HEK293 (cell line): Measurements from ENCODE around the gene TMEM98.

Experiments
- CTCF ChIA-PET: fragments of 350-600 bp; formaldehyde crosslinking; extraction: SDS; loops from one replicate; lab custom pipeline; 2021; ENCODE audit warnings: antibody characterized with exemption; lab: Yijun Ruan, JAX
- POLR2A ChIA-PET: fragments of 300-600 bp; formaldehyde crosslinking; extraction: SDS; loops from one replicate; lab custom pipeline; 2020; ENCODE audit warnings: antibody characterized with exemption, inconsistent platforms; lab: Yijun Ruan, JAX
- H3K27ac ChIP-seq: fragments of 200-500 bp; sonication (Bioruptor generic); 2 replicates; pipeline ENCODE4 v1.5.1; 2014; ENCODE audit warnings: low read depth, low read length, control low read depth, inconsistent platforms; ENCODE audit errors: extremely low read depth
- H3K36me3 ChIP-seq, 2 experiments: fragments of 200-500 bp in 1 of 2; sonication (Bioruptor generic) in 1 of 2; 1 replicate in 1 of 2; 2 replicates in 1 of 2; pipeline ENCODE4 v1.5.1; 2014 to 2017; ENCODE audit warnings: inconsistent platforms in 2 of 2, low read length in 2 of 2; ENCODE audit not compliant: control insufficient read depth in 2 of 2, insufficient read depth in 1 of 2
- H3K4me1 ChIP-seq: fragments of 200-500 bp; sonication (Bioruptor generic); 2 replicates; pipeline ENCODE4 v1.5.1; 2014; ENCODE audit warnings: mild to moderate bottlenecking, low read length, inconsistent platforms; ENCODE audit not compliant: control insufficient read depth, insufficient read depth
- H3K4me3 ChIP-seq: 2 replicates; pipeline ENCODE4 v1.5.1; 2011; ENCODE audit warnings: low read depth, mild to moderate bottlenecking, control low read depth, low read length, moderate library complexity
- H3K9me3 ChIP-seq: fragments of 200-500 bp; sonication (Bioruptor generic); 2 replicates; pipeline ENCODE4 v1.5.1; 2014; ENCODE audit warnings: low read depth, low read length, inconsistent platforms; ENCODE audit not compliant: control insufficient read depth, insufficient read depth
- YY1 ChIP-seq: fragments of 450-650 bp; formaldehyde crosslinking; IDR thresholded peaks from 2 replicates; pipeline ENCODE4 v1.5.1; 2018; ENCODE audit warnings: missing biosample characterization, missing genetic modification characterization
- ZBTB17 ChIP-seq: fragments of 450-650 bp; formaldehyde crosslinking; IDR thresholded peaks from 2 replicates; pipeline ENCODE4 v1.5.1; 2016; ENCODE audit warnings: missing biosample characterization, missing genetic modification characterization
- ZBTB21 ChIP-seq: fragments of 450-650 bp; formaldehyde crosslinking; IDR thresholded peaks from 2 replicates; pipeline ENCODE4 v1.5.1; 2017; ENCODE audit warnings: missing biosample characterization, missing genetic modification characterization
- ZBTB8A ChIP-seq: fragments of 450-650 bp; formaldehyde crosslinking; IDR thresholded peaks from 2 replicates; pipeline ENCODE4 v1.5.1; 2016; ENCODE audit warnings: missing biosample characterization, missing genetic modification characterization
- ZNF146 ChIP-seq: fragments of 450-650 bp; formaldehyde crosslinking; IDR thresholded peaks from 2 replicates; pipeline ENCODE4 v1.5.1; 2016; ENCODE audit warnings: missing biosample characterization, missing genetic modification characterization
- ZNF157 ChIP-seq: fragments of 450-650 bp; formaldehyde crosslinking; IDR thresholded peaks from 2 replicates; pipeline ENCODE4 v1.5.1; 2016; ENCODE audit warnings: missing biosample characterization, missing genetic modification characterization
- ZNF2 ChIP-seq: fragments of 450-650 bp; formaldehyde crosslinking; IDR thresholded peaks from 2 replicates; pipeline ENCODE4 v1.5.1; 2016; ENCODE audit warnings: missing biosample characterization, missing genetic modification characterization
- ZNF214 ChIP-seq: fragments of 450-650 bp; formaldehyde crosslinking; IDR thresholded peaks from 2 replicates; pipeline ENCODE4 v1.5.1; 2017; ENCODE audit warnings: missing biosample characterization, mild to moderate bottlenecking, missing genetic modification characterization, borderline replicate concordance
- ZNF404 ChIP-seq: fragments of 450-650 bp; formaldehyde crosslinking; IDR thresholded peaks from 2 replicates; pipeline ENCODE4 v1.5.1; 2017; ENCODE audit warnings: missing biosample characterization, missing genetic modification characterization
- ZNF433 ChIP-seq: fragments of 450-650 bp; formaldehyde crosslinking; IDR thresholded peaks from 2 replicates; pipeline ENCODE4 v1.5.1; 2016; ENCODE audit warnings: missing biosample characterization, missing genetic modification characterization, low read depth
- ZNF621 ChIP-seq: fragments of 450-650 bp; formaldehyde crosslinking; IDR thresholded peaks from 2 replicates; pipeline ENCODE4 v1.5.1; 2017; ENCODE audit warnings: missing biosample characterization, missing genetic modification characterization
- ZXDB ChIP-seq: fragments of 450-650 bp; formaldehyde crosslinking; IDR thresholded peaks from 2 replicates; pipeline ENCODE4 v1.5.1; 2016; ENCODE audit warnings: missing biosample characterization, missing genetic modification characterization
- TF ChIP-seq, protein P1 (sequence below): fragments of 450-650 bp; formaldehyde crosslinking; IDR thresholded peaks from 2 replicates; pipeline ENCODE4 v1.5.1; 2016; ENCODE audit warnings: missing biosample characterization, missing genetic modification characterization, borderline replicate concordance
- TF ChIP-seq, protein P2 (sequence below): fragments of 450-650 bp; formaldehyde crosslinking; IDR thresholded peaks from 2 replicates; pipeline ENCODE4 v1.5.1; 2017; ENCODE audit warnings: missing biosample characterization, missing genetic modification characterization
- TF ChIP-seq, protein P3 (sequence below): fragments of 450-650 bp; formaldehyde crosslinking; IDR thresholded peaks from 2 replicates; pipeline ENCODE4 v1.5.1; 2016; ENCODE audit warnings: missing biosample characterization, missing genetic modification characterization

The TMEM98 gene

DNA sequence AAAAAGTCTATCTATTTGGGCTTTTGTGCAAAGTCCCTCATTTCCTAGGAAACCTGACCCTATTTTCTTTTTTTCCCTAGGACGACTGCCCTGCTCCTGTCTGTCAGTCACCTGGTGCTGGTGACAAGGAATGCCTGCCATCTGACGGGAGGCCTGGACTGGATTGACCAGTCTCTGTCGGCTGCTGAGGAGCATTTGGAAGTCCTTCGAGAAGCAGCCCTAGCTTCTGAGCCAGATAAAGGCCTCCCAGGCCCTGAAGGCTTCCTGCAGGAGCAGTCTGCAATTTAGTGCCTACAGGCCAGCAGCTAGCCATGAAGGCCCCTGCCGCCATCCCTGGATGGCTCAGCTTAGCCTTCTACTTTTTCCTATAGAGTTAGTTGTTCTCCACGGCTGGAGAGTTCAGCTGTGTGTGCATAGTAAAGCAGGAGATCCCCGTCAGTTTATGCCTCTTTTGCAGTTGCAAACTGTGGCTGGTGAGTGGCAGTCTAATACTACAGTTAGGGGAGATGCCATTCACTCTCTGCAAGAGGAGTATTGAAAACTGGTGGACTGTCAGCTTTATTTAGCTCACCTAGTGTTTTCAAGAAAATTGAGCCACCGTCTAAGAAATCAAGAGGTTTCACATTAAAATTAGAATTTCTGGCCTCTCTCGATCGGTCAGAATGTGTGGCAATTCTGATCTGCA, 12.9 kb downstream of the TMEM98 start:
- CTCF ChIA-PET, result interaction anchor here (0.6 to 1.8 kb wide), 12 partner anchors 10 to 921 kb away, joined by 3 to 11 read pairs (median 3); no protein-coding TSS in a partner anchor
- POLR2A ChIA-PET, result interaction anchor here (0.6 kb wide), 1 partner anchor 421 kb away, joined by 7 read pairs; no protein-coding TSS in a partner anchor
- TF ChIP-seq ZNF146 (tag by site-specific recombination) (no peak), ZBTB8A (tag by site-specific recombination) (no peak), ZNF404 (no peak), ZNF214 (tag by site-specific recombination) (no peak), ZNF433 (tag by site-specific recombination) (no peak), ZNF2 (tag by site-specific recombination) (no peak), ZNF621 (tag by site-specific recombination) (no peak), ZBTB17 (tag by site-specific recombination) (no peak), ZNF157 (tag by site-specific recombination) (no peak), ZBTB21 (tag by site-specific recombination) (no peak), YY1 (tag by site-specific recombination) (no peak), ZXDB (tag by site-specific recombination) (no peak)
- TF ChIP-seq, protein P1, sequence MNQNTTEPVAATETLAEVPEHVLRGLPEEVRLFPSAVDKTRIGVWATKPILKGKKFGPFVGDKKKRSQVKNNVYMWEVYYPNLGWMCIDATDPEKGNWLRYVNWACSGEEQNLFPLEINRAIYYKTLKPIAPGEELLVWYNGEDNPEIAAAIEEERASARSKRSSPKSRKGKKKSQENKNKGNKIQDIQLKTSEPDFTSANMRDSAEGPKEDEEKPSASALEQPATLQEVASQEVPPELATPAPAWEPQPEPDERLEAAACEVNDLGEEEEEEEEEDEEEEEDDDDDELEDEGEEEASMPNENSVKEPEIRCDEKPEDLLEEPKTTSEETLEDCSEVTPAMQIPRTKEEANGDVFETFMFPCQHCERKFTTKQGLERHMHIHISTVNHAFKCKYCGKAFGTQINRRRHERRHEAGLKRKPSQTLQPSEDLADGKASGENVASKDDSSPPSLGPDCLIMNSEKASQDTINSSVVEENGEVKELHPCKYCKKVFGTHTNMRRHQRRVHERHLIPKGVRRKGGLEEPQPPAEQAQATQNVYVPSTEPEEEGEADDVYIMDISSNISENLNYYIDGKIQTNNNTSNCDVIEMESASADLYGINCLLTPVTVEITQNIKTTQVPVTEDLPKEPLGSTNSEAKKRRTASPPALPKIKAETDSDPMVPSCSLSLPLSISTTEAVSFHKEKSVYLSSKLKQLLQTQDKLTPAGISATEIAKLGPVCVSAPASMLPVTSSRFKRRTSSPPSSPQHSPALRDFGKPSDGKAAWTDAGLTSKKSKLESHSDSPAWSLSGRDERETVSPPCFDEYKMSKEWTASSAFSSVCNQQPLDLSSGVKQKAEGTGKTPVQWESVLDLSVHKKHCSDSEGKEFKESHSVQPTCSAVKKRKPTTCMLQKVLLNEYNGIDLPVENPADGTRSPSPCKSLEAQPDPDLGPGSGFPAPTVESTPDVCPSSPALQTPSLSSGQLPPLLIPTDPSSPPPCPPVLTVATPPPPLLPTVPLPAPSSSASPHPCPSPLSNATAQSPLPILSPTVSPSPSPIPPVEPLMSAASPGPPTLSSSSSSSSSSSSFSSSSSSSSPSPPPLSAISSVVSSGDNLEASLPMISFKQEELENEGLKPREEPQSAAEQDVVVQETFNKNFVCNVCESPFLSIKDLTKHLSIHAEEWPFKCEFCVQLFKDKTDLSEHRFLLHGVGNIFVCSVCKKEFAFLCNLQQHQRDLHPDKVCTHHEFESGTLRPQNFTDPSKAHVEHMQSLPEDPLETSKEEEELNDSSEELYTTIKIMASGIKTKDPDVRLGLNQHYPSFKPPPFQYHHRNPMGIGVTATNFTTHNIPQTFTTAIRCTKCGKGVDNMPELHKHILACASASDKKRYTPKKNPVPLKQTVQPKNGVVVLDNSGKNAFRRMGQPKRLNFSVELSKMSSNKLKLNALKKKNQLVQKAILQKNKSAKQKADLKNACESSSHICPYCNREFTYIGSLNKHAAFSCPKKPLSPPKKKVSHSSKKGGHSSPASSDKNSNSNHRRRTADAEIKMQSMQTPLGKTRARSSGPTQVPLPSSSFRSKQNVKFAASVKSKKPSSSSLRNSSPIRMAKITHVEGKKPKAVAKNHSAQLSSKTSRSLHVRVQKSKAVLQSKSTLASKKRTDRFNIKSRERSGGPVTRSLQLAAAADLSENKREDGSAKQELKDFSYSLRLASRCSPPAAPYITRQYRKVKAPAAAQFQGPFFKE (tag by site-specific recombination), result no peak
- TF ChIP-seq, protein P2, sequence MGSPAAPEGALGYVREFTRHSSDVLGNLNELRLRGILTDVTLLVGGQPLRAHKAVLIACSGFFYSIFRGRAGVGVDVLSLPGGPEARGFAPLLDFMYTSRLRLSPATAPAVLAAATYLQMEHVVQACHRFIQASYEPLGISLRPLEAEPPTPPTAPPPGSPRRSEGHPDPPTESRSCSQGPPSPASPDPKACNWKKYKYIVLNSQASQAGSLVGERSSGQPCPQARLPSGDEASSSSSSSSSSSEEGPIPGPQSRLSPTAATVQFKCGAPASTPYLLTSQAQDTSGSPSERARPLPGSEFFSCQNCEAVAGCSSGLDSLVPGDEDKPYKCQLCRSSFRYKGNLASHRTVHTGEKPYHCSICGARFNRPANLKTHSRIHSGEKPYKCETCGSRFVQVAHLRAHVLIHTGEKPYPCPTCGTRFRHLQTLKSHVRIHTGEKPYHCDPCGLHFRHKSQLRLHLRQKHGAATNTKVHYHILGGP (tag by site-specific recombination), result no peak
- TF ChIP-seq, protein P3, sequence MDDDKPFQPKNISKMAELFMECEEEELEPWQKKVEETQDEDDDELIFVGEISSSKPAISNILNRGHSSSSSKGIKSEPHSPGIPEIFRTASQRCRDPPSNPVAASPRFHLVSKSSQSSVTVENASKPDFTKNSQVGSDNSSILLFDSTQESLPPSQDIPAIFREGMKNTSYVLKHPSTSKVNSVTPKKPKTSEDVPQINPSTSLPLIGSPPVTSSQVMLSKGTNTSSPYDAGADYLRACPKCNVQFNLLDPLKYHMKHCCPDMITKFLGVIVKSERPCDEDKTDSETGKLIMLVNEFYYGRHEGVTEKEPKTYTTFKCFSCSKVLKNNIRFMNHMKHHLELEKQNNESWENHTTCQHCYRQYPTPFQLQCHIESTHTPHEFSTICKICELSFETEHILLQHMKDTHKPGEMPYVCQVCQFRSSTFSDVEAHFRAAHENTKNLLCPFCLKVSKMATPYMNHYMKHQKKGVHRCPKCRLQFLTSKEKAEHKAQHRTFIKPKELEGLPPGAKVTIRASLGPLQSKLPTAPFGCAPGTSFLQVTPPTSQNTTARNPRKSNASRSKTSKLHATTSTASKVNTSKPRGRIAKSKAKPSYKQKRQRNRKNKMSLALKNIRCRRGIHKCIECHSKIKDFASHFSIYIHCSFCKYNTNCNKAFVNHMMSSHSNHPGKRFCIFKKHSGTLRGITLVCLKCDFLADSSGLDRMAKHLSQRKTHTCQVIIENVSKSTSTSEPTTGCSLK (tag by site-specific recombination), result no peak
- TF ChIP-seq, all 188 proteins: peak for 0
- Histone ChIP-seq H3K9me3 (no peaks in the 10 kb centered on the region), H3K36me3 (peaks cover 19 to 56% of the 10 kb centered on the region in 2 experiments), H3K4me1 (no peaks in the 10 kb centered on the region), H3K27ac (no peak overlapping the region), H3K4me3 (no peak overlapping the region)
